MM.1S (cell line): ENCODE data around the gene BCAS3.

Experiments used
- DNase-seq: peaks from one replicate; pipeline ENCODE4 v3.0.0-alpha.2; 2015
- H2AFZ ChIP-seq: fragments of 300-600 bp; sonication (generic); 2 replicates; pipeline ENCODE4 v1.6.0; 2016; ENCODE audit warnings: antibody characterized with exemption, low read length
- H3F3A ChIP-seq: fragments of 300-600 bp; sonication (generic); 2 replicates; pipeline ENCODE4 v1.6.1; 2016; ENCODE audit warnings: mild to moderate bottlenecking, antibody characterized with exemption, low read length, moderate library complexity, mixed read lengths; ENCODE audit not compliant: insufficient read depth
- H3K27ac ChIP-seq: fragments of 300-600 bp; sonication (generic); 2 replicates; pipeline ENCODE4 v1.5.1; 2016; ENCODE audit warnings: mild to moderate bottlenecking, low read length
- H3K27me3 ChIP-seq: fragments of 300-600 bp; sonication (generic); replicated peaks from 2 replicates; pipeline ENCODE4 v1.6.0; 2016; ENCODE audit warnings: low read length; ENCODE audit not compliant: insufficient read depth
- H3K36me3 ChIP-seq: fragments of 300-600 bp; sonication (generic); replicated peaks from 2 replicates; pipeline ENCODE4 v1.6.1; 2016; ENCODE audit warnings: mild to moderate bottlenecking, low read length, mixed read lengths; ENCODE audit not compliant: insufficient read depth
- H3K4me1 ChIP-seq: fragments of 300-600 bp; sonication (generic); 2 replicates; pipeline ENCODE4 v1.6.1; 2016; ENCODE audit warnings: low read length, mixed read lengths
- H3K4me2 ChIP-seq: fragments of 300-600 bp; sonication (generic); 2 replicates; pipeline ENCODE4 v1.6.0; 2016; ENCODE audit warnings: low read depth, low read length
- H3K4me3 ChIP-seq: fragments of 300-600 bp; sonication (generic); 2 replicates; pipeline ENCODE4 v1.5.1; 2016; ENCODE audit warnings: low read length, mixed read lengths
- H3K79me2 ChIP-seq: fragments of 300-600 bp; sonication (generic); 2 replicates; pipeline ENCODE4 v1.6.1; 2016; ENCODE audit warnings: mixed run types, low read length, mixed read lengths
- H3K9ac ChIP-seq: fragments of 300-600 bp; sonication (generic); 2 replicates; pipeline ENCODE4 v1.6.1; 2016; ENCODE audit warnings: low read length, mixed read lengths
- H3K9me2 ChIP-seq: fragments of 300-600 bp; sonication (generic); replicated peaks from 2 replicates; pipeline ENCODE4 v1.6.1; 2016; ENCODE audit warnings: mild to moderate bottlenecking, low read length, mixed read lengths; ENCODE audit not compliant: insufficient read depth
- H3K9me3 ChIP-seq: fragments of 300-600 bp; sonication (generic); replicated peaks from 2 replicates; pipeline ENCODE4 v1.6.1; 2016; ENCODE audit warnings: mild to moderate bottlenecking, low read length, mixed read lengths; ENCODE audit not compliant: insufficient read depth
- H4K20me1 ChIP-seq: fragments of 300-600 bp; sonication (generic); 2 replicates; pipeline ENCODE4 v1.6.1; 2016; ENCODE audit warnings: mild to moderate bottlenecking, low read length, moderate library complexity, mixed read lengths; ENCODE audit not compliant: insufficient read depth
- EZH2 ChIP-seq: fragments of 300-600 bp; sonication (generic); optimal IDR thresholded peaks from 2 replicates; pipeline ENCODE3; 2017; ENCODE audit warnings: low read depth, mild to moderate bottlenecking, antibody characterized with exemption, low read length, mixed read lengths
- EZH2phosphoT487 ChIP-seq: fragments of 300-600 bp; sonication (generic); IDR thresholded peaks from 2 replicates; pipeline ENCODE4 v1.6.1; 2018; ENCODE audit warnings: antibody characterized with exemption, low read length
- TF ChIP-seq, protein P1 (sequence below): fragments of 300-600 bp; sonication (generic); IDR thresholded peaks from 2 replicates; pipeline ENCODE4 v1.5.1; 2016; ENCODE audit warnings: antibody characterized with exemption, low read length, mixed read lengths

BCAS3 gene

DNA sequence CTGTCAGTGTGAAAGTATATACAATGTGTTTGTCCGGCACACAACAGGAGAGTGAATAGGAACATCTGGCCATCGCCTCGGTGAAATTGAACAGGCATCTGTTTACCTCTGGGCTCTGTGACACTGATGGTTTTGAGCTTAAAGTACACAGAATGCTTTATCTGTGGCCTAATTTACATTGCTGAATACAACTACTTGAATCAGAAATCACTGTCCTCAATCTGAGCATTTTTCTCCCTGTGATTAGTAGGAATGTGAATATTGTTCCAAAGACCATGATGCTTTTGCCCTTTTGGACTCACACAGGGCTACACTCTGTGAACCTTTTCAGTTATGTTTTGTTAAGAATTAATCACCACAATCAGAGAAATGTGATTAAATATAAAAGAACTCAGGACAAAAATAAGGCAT, 399.0 kb downstream of the BCAS3 start:
- no peak overlapping the region for H2AFZ ChIP-seq
- no peaks in the 10 kb centered on the region for H3K9me3 ChIP-seq

DNA sequence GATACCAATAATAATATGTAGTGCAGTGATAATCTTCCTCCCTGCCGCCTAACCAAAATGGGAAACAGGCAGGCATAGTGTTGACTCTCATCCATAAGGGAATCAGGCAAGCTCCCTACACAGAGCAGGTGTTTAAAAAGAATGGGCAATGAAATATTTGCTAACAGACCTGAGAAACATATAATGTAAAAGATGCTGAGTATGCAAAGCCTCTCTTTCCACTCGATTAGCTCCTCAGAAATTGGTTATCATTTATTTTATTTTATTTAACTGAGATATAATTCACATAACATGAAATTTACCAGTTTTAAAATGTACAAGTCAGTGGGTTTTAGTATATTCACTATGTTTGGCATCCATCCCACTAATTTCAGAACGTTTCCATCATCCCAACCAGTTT, 404.3 kb downstream of the BCAS3 start:
- no peaks in the 10 kb centered on the region for H3K79me2 ChIP-seq
- H3K9ac ChIP-seq: no peak overlapping the region
- no peaks in the 10 kb centered on the region for H3K27me3 ChIP-seq
- H3K36me3 ChIP-seq: no peaks in the 10 kb centered on the region
- no peak for TF ChIP-seq EZH2
- TF ChIP-seq, protein P1, sequence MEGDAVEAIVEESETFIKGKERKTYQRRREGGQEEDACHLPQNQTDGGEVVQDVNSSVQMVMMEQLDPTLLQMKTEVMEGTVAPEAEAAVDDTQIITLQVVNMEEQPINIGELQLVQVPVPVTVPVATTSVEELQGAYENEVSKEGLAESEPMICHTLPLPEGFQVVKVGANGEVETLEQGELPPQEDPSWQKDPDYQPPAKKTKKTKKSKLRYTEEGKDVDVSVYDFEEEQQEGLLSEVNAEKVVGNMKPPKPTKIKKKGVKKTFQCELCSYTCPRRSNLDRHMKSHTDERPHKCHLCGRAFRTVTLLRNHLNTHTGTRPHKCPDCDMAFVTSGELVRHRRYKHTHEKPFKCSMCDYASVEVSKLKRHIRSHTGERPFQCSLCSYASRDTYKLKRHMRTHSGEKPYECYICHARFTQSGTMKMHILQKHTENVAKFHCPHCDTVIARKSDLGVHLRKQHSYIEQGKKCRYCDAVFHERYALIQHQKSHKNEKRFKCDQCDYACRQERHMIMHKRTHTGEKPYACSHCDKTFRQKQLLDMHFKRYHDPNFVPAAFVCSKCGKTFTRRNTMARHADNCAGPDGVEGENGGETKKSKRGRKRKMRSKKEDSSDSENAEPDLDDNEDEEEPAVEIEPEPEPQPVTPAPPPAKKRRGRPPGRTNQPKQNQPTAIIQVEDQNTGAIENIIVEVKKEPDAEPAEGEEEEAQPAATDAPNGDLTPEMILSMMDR: no peak
- TF ChIP-seq EZH2phosphoT487: no peak
- H3K4me1 ChIP-seq: no peaks in the 10 kb centered on the region
- H3K4me3 ChIP-seq: no peak overlapping the region
- H3F3A ChIP-seq: no peaks in the 10 kb centered on the region
- no peaks in the 10 kb centered on the region for H3K9me3 ChIP-seq
- H4K20me1 ChIP-seq: no peaks in the 10 kb centered on the region
- no peak overlapping the region for H2AFZ ChIP-seq
- H3K4me2 ChIP-seq: no peak overlapping the region
- H3K27ac ChIP-seq: no peak overlapping the region
- no peaks in the 10 kb centered on the region for H3K9me2 ChIP-seq
- DNase-seq: no peak

More for the DNA sequence above, 399.0 kb downstream of the BCAS3 start:
- Histone ChIP-seq H3K36me3 (no peaks in the 10 kb centered on the region), H3K4me3 (no peak overlapping the region), H3K79me2 (no peaks in the 10 kb centered on the region), H3K9me2 (no peaks in the 10 kb centered on the region), H3K4me1 (no peaks in the 10 kb centered on the region), H3F3A (no peaks in the 10 kb centered on the region), H4K20me1 (no peaks in the 10 kb centered on the region), H3K9ac (no peak overlapping the region), H3K4me2 (no peak overlapping the region), H3K27ac (no peak overlapping the region), H3K27me3 (no peaks in the 10 kb centered on the region)
- TF ChIP-seq EZH2phosphoT487 (no peak), EZH2 (no peak)
- TF ChIP-seq, protein P1: no peak
- DNase-seq: no peak

DNA sequence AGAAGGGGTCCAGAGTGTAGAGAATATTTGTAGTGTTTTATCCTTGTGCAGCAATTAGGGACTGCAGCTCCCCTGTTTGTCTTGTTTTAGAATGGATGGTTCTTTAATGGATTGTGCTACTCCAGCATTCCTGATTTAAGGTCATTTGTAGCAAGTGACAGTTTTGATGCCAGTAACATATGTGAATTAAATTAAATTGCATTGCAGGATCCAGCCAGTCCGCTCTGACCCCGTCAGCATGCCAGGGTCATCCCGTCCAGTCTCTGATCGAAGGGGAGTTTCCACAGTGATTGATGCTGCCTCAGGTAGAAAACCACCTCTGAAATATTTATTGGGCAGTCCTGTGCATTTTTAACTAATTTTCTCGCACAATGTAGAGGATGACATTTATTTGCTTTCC, 406.6 kb downstream of the BCAS3 start:
- Histone ChIP-seq H3K4me3 (no peak overlapping the region), H3K79me2 (no peaks in the 10 kb centered on the region), H3K9ac (no peak overlapping the region), H2AFZ (no peak overlapping the region), H3K27ac (no peak overlapping the region), H3K4me1 (no peaks in the 10 kb centered on the region), H3K9me3 (no peaks in the 10 kb centered on the region), H3K9me2 (no peaks in the 10 kb centered on the region), H3K4me2 (no peak overlapping the region), H4K20me1 (no peaks in the 10 kb centered on the region), H3K36me3 (no peaks in the 10 kb centered on the region), H3F3A (no peaks in the 10 kb centered on the region), H3K27me3 (no peaks in the 10 kb centered on the region)
- TF ChIP-seq EZH2phosphoT487: no peak
- TF ChIP-seq, protein P1: no peak
- TF ChIP-seq EZH2: no peak
- DNase-seq: no peak
